ENCODE measurements around the gene ASS1. TPM values are rescaled to one million over a fixed set of nuclear protein-coding genes. Genes with fewer than 3 reads are reported as not detected.

The ASS1 gene
- total RNA-seq, 1 donor from 2014 or later = 4.5 TPM

DNA sequence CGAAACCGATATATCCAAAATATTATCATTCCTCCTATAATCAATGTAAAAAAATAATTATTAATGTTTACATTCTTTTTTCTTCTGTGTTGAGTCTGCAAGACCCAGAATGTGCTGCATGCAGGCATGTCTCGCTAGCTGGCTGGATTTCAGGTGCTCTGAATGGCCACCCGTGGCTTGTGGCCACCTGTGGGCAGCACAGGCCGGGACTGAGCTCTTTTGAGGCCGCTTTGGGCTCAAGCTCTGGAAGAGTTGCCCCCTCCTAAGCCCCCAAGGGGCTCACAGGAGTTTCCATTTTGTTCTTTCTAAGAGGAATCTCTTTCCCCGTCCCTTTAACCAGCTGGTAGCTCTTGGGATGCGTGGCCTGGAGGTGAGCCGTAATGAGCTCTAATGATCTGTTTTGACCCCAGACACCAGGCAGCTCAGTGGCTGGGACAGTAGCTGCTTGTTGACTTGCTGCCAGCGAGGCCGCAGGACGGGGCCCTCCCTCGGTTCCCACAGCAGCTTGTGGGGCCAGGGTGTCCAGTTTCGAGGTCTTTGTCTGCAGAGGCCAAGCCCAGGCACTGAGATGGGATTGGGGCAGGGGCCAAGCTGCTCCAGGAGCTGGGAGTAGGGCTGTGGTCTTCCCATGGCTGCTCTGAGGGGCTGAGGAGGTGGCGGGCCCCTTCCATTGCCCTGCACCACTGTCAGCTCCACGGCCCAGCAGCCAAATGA, 20.8 kb downstream of the ASS1 start:
- Mint-ChIP-seq H3K27ac (ENCODE audit: unreplicated experiment) (no peak overlapping the region), H3K27me3 (ENCODE audit: low read depth) (peaks cover 34% of the 10 kb centered on the region)
- no peak for DNase-seq (ENCODE audit: low read depth, low spot score)

DNA sequence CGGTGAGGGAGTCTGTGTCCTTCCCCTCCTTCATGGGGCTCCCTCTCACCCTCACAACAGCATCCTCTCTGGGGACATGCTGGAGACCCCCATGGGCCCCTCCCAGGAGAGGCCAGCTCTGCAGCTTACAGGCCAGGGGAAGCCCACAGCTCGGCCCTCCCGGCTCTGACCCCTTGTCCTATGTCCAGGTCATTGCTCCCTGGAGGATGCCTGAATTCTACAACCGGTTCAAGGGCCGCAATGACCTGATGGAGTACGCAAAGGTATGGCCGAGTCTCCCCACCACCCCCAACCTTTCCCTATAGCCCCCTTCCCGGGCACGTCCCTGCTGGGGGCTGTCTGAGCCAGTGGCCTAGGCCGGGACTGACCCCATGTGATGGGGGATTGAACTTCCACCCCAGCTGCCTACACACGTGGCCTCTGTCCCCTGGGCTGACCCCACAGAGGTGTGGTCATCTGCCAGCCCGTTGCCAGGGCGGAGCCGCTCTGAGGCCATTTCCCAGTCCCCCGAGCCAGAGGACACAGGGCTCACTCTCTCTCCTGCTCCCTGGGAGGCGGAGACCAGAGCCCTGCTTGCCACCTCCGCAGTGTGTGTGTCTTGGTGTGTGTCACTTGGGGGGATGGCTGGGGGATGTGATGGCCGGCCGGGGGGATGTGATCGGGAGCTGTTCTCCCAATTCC, 21.9 kb downstream of the ASS1 start:
- H3K4me1 Mint-ChIP-seq = peaks cover 34% of the 10 kb centered on the region
- H3K4me3 Mint-ChIP-seq = peak overlapping the region; percentile 25
- H3K27me3 Mint-ChIP-seq (ENCODE audit: low read depth) = peaks cover 41% of the 10 kb centered on the region
- H3K9me3 Mint-ChIP-seq = no peaks in the 10 kb centered on the region
- H3K27ac Mint-ChIP-seq (ENCODE audit: unreplicated experiment) = no peak overlapping the region
- no peak for DNase-seq (ENCODE audit: low read depth, low spot score)
- no peaks in the 10 kb centered on the region for H3K36me3 Mint-ChIP-seq (ENCODE audit: low read depth)
- TF ChIP-seq CTCF (conservative IDR thresholded peaks at IDR 0.05) = no peak

More for the DNA sequence above, 20.8 kb downstream of the ASS1 start:
- H3K4me3 Mint-ChIP-seq = no peak overlapping the region
- no peaks in the 10 kb centered on the region for H3K36me3 Mint-ChIP-seq (ENCODE audit: low read depth)
- H3K4me1 Mint-ChIP-seq = peaks cover 31% of the 10 kb centered on the region
- no peaks in the 10 kb centered on the region for H3K9me3 Mint-ChIP-seq
- TF ChIP-seq CTCF (conservative IDR thresholded peaks at IDR 0.05) = no peak

DNA sequence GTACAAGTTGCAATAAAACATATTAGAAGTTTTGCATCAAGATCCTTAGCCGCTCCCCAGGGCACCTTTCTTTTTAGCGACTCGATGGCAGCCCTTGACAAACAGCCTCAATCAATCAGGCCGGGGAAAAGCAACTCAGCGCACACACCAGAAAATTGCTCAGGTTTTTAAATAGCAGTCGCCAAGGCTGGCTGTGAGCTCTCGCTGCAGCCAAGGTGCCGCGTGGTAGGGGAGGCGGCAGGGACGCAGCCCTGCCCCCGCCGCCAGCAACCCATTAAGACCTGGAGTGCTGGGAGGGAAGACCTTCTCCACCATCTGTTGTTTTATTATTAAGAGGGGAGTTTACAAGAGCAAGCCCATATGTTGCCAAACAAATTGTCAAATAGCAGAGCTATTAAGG, 22.6 kb downstream of the ASS1 start:
- no peak for DNase-seq (ENCODE audit: low read depth, low spot score)
- Mint-ChIP-seq H3K9me3 (no peaks in the 10 kb centered on the region), H3K27ac (ENCODE audit: unreplicated experiment) (no peak overlapping the region), H3K27me3 (ENCODE audit: low read depth) (peaks cover 44% of the 10 kb centered on the region), H3K36me3 (ENCODE audit: low read depth) (no peaks in the 10 kb centered on the region), H3K4me3 (peak overlapping the region; percentile 25), H3K4me1 (peaks cover 38% of the 10 kb centered on the region)
- TF ChIP-seq CTCF (conservative IDR thresholded peaks at IDR 0.05) = no peak

- no peaks in the 10 kb centered on the region for H3K36me3 Mint-ChIP-seq (ENCODE audit: low read depth)
- H3K27me3 Mint-ChIP-seq (ENCODE audit: low read depth) = peaks cover 44% of the 10 kb centered on the region
- no peak for DNase-seq (ENCODE audit: low read depth, low spot score)
- H3K9me3 Mint-ChIP-seq = no peaks in the 10 kb centered on the region
- no peak overlapping the region for H3K27ac Mint-ChIP-seq (ENCODE audit: unreplicated experiment)
- no peak overlapping the region for H3K4me3 Mint-ChIP-seq
- peaks cover 45% of the 10 kb centered on the region for H3K4me1 Mint-ChIP-seq
- TF ChIP-seq CTCF (conservative IDR thresholded peaks at IDR 0.05) = no peak
Observed at GRCh38 chr9:130468566-130468965, 23.8 kb downstream of the ASS1 start.

- Mint-ChIP-seq H3K36me3 (ENCODE audit: low read depth) (no peaks in the 10 kb centered on the region), H3K4me3 (no peak overlapping the region), H3K27me3 (ENCODE audit: low read depth) (peaks cover 51% of the 10 kb centered on the region), H3K4me1 (peaks cover 59% of the 10 kb centered on the region), H3K9me3 (no peaks in the 10 kb centered on the region), H3K27ac (ENCODE audit: unreplicated experiment) (no peak overlapping the region)
- no peak for DNase-seq (ENCODE audit: low read depth, low spot score)
- TF ChIP-seq CTCF (conservative IDR thresholded peaks at IDR 0.05) = no peak
Observed at GRCh38 chr9:130470269-130470668, 25.5 kb downstream of the ASS1 start.
